PC-3 (cell line): ENCODE data around the gene PRRG4.

Experiments
- CTCF ChIP-seq: fragments of 300-600 bp; sonication (generic); conservative IDR thresholded peaks from 2 replicates; pipeline ENCODE4 v1.5.1; 2017; ENCODE audit warnings: antibody characterized with exemption, low read depth, mild to moderate bottlenecking, low read length
- EZH2phosphoT487 ChIP-seq: fragments of 300-600 bp; sonication (generic); IDR thresholded peaks from 2 replicates; pipeline ENCODE4 v1.6.1; 2018; ENCODE audit warnings: mild to moderate bottlenecking, antibody characterized with exemption, low read length, borderline replicate concordance

- TF ChIP-seq CTCF (no peak), EZH2phosphoT487 (no peak)
These were observed 9.6 kb downstream of the PRRG4 start for GRCh38 chr11:32839308-32839707.
